ENCODE data around the gene ATAD3C.
"Not testable (repeated sequence)": the region's sequence is repeated elsewhere in the genome, so short reads cannot be mapped to it uniquely, and the experiment has no call there.

The ATAD3C gene

DNA sequence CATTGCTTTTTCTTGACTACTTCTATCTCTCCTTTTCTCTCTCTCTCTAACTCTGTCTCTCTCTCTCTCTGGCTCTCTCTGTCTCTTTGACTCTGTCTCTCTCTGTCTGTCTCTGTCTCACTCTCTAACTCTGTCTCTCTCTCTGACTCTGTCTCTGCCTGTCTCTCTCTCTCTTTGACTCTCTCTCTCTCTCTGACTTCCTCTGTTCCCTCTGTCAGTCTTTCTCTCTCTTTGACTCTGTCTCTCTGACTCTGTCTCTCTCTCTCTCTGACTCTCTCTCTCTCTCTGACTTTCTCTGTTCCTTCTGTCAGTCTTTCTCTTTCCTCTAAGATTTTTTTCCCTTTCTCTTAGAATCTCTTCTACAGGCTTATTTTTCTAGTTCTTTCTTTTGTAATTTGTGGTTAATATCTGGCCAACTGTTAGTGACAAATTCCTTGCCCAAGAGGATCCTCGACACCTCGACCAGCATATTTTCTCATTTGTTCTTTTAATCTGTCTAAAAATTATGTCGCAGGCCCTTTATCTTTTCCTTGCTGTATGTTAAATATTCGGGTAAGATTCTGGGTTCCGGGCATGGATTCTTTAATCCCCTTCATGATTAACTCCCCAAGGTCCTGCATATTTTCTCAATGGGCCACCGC lies at the start of gene ATAD3C:
Gene ATAD3C, plus strand, starts transcription at position 591 of the 641 bp plus-strand sequence. CDS start 995 bp downstream, outside the sequence.
- no peak for DNase-seq (ENCODE audit: low read depth)
- no peak within 1 kb of the TSS for H3K4me3 ChIP-seq (ENCODE audit: control insufficient read depth, low read depth, low read length)
- TF ChIP-seq, protein P1, sequence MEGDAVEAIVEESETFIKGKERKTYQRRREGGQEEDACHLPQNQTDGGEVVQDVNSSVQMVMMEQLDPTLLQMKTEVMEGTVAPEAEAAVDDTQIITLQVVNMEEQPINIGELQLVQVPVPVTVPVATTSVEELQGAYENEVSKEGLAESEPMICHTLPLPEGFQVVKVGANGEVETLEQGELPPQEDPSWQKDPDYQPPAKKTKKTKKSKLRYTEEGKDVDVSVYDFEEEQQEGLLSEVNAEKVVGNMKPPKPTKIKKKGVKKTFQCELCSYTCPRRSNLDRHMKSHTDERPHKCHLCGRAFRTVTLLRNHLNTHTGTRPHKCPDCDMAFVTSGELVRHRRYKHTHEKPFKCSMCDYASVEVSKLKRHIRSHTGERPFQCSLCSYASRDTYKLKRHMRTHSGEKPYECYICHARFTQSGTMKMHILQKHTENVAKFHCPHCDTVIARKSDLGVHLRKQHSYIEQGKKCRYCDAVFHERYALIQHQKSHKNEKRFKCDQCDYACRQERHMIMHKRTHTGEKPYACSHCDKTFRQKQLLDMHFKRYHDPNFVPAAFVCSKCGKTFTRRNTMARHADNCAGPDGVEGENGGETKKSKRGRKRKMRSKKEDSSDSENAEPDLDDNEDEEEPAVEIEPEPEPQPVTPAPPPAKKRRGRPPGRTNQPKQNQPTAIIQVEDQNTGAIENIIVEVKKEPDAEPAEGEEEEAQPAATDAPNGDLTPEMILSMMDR (conservative IDR thresholded peaks at IDR 0.05; ENCODE audit: control insufficient read depth, insufficient read depth, low read depth, low read length) = no peak

DNA sequence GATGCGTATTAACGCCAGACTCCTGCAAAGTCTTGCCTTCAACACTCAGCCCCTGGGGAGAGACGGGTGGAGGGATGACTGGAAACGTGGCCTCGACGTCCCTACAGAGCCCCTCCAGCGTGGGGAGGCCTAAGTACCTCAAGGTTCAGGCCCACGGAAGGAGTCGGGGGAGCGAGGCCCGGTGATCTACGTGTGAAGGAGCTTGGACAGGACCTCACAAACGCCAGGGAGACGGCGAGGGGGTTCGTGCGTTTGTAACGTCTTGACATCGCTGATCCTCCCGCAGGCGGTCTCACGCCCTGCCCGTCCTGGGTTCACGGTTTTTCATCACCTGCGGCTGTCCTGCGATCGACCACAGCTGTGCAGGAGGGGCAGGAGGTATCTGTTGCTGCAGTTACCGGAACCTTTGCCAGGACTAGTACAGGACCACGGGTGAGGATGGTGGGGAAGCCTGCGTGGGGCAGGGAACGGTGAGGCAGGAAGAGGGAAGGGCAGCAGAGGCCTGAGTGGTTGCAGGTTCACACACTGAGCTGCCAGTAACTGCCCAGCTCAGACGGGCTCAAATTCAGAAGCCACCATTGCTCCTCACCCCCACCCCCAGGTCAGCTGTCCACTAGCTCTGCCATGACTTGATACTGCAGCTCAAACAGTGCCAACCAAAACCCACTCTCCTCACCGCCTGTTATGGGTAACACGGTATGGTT lies 49.5 kb upstream of the ATAD3C start:
- TF ChIP-seq, protein P1 (conservative IDR thresholded peaks at IDR 0.05; ENCODE audit: control insufficient read depth, insufficient read depth, low read depth, low read length) = no peak
- H3K4me3 ChIP-seq (ENCODE audit: control insufficient read depth, low read depth, low read length) = peak overlapping the region; percentile 95
- peak; percentile 28 for DNase-seq (ENCODE audit: low read depth)

- TF ChIP-seq, protein P1 (conservative IDR thresholded peaks at IDR 0.05; ENCODE audit: control insufficient read depth, insufficient read depth, low read depth, low read length) = no peak
- DNase-seq (ENCODE audit: low read depth) = no peak
- peak overlapping the region; percentile 95 for H3K4me3 ChIP-seq (ENCODE audit: control insufficient read depth, low read depth, low read length)
These were observed 48.7 kb upstream of the ATAD3C start for GRCh38 chr1:1400576-1401456.

DNA sequence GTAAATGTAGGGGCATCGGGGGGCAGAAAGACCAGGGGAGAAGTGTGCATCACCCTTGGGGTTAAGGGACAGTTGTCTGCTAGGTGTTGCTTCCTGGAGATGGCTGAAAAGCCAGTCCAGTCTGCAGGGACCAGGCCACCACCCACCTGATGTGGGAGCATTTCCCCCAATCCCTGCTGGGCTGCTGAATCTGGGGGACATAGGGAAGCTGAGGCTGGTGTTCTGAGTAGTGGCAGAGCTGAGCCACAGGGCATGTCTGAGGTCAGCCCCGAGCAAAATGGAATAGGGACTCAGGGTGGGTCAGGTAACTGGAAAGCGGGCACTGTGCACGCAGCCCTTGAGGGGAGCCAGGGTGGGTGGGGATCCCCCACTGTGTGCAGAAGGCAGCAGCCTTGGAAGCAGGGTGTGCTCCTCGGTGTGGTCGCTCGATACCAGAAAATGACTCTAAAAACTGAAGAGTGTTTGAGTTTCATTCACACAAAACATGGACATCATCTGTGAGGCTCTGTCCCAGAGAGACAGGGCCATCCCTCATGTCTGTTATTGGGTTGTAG lies 48.0 kb upstream of the ATAD3C start:
- H3K4me3 ChIP-seq (ENCODE audit: control insufficient read depth, low read depth, low read length) = no peak overlapping the region
- DNase-seq (ENCODE audit: low read depth) = no peak
- TF ChIP-seq, protein P1 (conservative IDR thresholded peaks at IDR 0.05; ENCODE audit: control insufficient read depth, insufficient read depth, low read depth, low read length) = no peak

DNA sequence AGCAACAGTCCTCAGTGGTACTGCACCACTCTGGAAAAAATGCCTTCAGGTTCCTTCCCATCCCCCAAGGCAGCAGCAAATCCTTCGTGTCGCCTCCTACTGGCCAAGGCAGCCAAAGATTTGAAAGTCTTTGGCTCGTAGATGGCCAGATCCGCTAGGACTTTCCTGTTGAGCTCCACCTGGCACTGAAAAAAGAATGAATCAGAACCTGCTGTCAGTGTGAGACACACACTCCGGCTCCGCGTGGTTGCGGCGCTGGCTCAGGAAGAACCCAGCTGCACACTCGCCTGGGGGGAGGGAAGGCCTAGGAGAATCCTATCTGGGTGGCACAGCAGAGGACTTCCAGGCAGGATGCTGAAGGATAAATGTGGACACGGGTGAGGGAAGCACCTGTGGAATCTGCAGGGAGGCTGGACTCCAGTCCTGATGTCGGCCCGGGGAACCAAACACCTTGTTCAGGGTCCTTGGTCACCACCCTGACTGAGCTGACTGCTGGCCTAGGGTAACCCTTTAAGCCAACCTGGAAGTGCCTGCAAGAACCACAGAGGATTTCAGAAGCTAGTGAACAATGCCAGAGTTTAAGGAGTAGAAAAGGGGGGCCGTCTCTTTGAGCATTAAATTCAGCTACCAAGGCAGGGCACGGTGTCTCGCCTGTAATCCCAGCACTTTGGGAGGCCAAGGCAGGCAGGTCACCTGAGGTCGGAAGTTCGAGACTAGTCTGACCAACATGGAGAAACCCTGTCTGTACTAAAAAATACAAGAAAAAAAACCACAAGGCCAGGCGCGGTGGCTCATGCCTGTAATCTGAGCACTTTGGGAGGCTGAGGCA lies 47.2 kb upstream of the ATAD3C start:
- TF ChIP-seq, protein P1 (conservative IDR thresholded peaks at IDR 0.05; ENCODE audit: control insufficient read depth, insufficient read depth, low read depth, low read length) = peak; percentile 90
- peak; percentile 90 for DNase-seq (ENCODE audit: low read depth)

DNA sequence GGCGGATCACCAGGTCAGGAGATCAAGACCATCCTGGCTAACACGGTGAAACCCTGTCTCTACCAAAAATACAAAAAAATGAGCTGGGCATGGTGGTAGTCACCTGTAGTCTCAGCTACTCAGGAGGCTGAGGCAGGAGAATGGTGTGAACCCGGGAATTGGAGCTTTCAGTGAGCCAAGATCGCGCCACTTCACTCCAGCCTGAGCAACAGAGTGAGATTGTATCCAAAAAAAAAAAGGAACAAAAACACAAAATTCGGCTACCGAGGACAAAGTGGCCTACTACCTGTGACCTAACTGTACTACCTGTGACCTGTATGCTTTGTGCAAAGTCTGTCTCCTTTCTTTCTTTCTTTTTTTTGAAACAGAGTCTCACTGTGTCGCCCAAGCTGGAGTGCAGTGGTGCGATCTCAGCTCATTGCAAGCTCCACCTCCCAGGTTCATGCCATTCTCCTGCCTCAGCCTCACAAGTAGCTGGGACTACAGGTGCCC lies 46.5 kb upstream of the ATAD3C start:
- not testable (repeated sequence) for DNase-seq (ENCODE audit: low read depth); H3K4me3 ChIP-seq (ENCODE audit: control insufficient read depth, low read depth, low read length)

More for the DNA sequence above, 47.2 kb upstream of the ATAD3C start:
- no peak overlapping the region for H3K4me3 ChIP-seq (ENCODE audit: control insufficient read depth, low read depth, low read length)
